ENCODE data around the gene MCRS1. TPM values are rescaled to one million over a fixed set of nuclear protein-coding genes. Genes with fewer than 3 reads are reported as not detected.

The MCRS1 gene
- total and polyA plus RNA-seq, 4 donors: 35.6 to 55.8 (median 49.0) TPM

DNA sequence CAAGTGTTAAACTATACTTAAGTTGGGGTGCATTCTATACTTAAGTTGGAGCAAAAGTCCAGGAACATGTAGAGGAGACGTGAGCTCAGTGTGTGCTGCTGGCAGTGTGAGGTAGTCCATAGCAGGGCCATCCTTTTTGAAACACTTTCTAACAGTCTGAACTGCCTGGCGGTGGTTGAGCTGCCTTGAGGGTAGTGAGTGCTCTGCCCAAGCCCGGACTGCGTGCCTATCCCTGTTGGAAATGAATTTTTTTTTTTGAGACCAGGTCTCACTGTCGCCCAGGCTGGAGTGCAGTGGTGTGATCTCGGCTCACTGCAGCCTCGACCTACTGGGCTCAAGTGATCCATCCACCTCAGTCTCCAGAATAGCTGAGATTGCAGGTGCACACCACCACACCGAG lies 15.0 kb downstream of the MCRS1 start:
- ATAC-seq (ENCODE audit: insufficient read depth, low FRiP score) (no peak), DNase-seq (no peak)
- WGBS, 2 donors: 87 to 90% methylated on average over 8 of the region's 8 CpGs
- no peak for TF ChIP-seq CTCF (IDR thresholded peaks at IDR 0.05; ENCODE audit: control extremely low read depth, extremely low read depth)
- no peak overlapping the region for H3K9ac ChIP-seq (ENCODE audit: insufficient read depth in 1 of 2, low read length in 2 of 2)
- H3K27ac ChIP-seq (ENCODE audit: low read depth in 1 of 2, low read length in 1 of 2): no peak overlapping the region
- peaks cover 0 to 5% (median 0%) of the 10 kb centered on the region in 3 donors for H3K27me3 ChIP-seq (ENCODE audit: control insufficient read depth in 3 of 3, insufficient read depth in 3 of 3, low read length in 2 of 3)
- H3K4me3 ChIP-seq: no peak overlapping the region
- peaks cover 0 to 14% (median 7%) of the 10 kb centered on the region in 5 donors for H3K4me1 ChIP-seq (ENCODE audit: control insufficient read depth in 5 of 5, insufficient read depth in 5 of 5, low read length in 5 of 5)
- peaks cover 0 to 19% (median 2%) of the 10 kb centered on the region in 4 donors for H3K36me3 ChIP-seq (ENCODE audit: control insufficient read depth in 4 of 4, insufficient read depth in 4 of 4, low read length in 4 of 4)
- H3K9me3 ChIP-seq (ENCODE audit: control insufficient read depth in 4 of 4, insufficient read depth in 3 of 4, low read length in 3 of 4): no peaks in the 10 kb centered on the region

GRCh38 chr12:49552425-49552824 lies 15.5 kb downstream of the MCRS1 start:
- H3K4me3 ChIP-seq: no peak overlapping the region
- peaks cover 0 to 7% (median 0%) of the 10 kb centered on the region in 3 donors for H3K27me3 ChIP-seq (ENCODE audit: control insufficient read depth in 3 of 3, insufficient read depth in 3 of 3, low read length in 2 of 3)
- H3K27ac ChIP-seq (ENCODE audit: low read depth in 1 of 2, low read length in 1 of 2): no peak overlapping the region
- H3K4me1 ChIP-seq (ENCODE audit: control insufficient read depth in 5 of 5, insufficient read depth in 5 of 5, low read length in 5 of 5): peaks cover 0 to 14% (median 7%) of the 10 kb centered on the region in 5 donors
- WGBS, 2 donors: 35 to 50% methylated on average over 9 of the region's 9 CpGs
- TF ChIP-seq CTCF (IDR thresholded peaks at IDR 0.05; ENCODE audit: control extremely low read depth, extremely low read depth): no peak
- ATAC-seq (ENCODE audit: insufficient read depth, low FRiP score): no peak
- no peak for DNase-seq
- peaks cover 0 to 15% (median 2%) of the 10 kb centered on the region in 4 donors for H3K36me3 ChIP-seq (ENCODE audit: control insufficient read depth in 4 of 4, insufficient read depth in 4 of 4, low read length in 4 of 4)
- no peaks in the 10 kb centered on the region for H3K9me3 ChIP-seq (ENCODE audit: control insufficient read depth in 4 of 4, insufficient read depth in 3 of 4, low read length in 3 of 4)
- H3K9ac ChIP-seq (ENCODE audit: insufficient read depth in 1 of 2, low read length in 2 of 2): no peak overlapping the region

DNA sequence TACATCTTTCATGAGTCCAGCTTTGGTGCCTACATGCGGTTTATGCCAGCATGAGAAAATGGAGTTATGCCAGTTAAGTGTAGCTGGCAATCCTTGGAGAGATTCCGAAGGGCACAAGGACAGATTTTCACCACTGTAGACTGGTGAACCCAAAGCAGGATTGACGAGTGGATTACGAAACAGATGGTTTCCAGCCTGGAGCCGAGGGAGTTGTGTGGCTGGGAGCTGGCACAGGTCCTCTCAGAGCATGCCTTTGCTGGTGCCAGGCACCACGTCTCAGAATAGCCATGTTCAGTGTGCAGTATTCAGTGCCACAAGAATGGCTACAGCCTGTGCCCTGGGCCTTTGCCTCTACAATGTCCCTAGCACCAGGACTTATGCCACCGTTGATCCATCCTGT lies 15.9 kb downstream of the MCRS1 start:
- H3K9ac ChIP-seq (ENCODE audit: insufficient read depth in 1 of 2, low read length in 2 of 2): no peak overlapping the region
- peaks cover 0 to 7% (median 2%) of the 10 kb centered on the region in 3 donors for H3K27me3 ChIP-seq (ENCODE audit: control insufficient read depth in 3 of 3, insufficient read depth in 3 of 3, low read length in 2 of 3)
- peaks cover 0 to 11% (median 2%) of the 10 kb centered on the region in 4 donors for H3K36me3 ChIP-seq (ENCODE audit: control insufficient read depth in 4 of 4, insufficient read depth in 4 of 4, low read length in 4 of 4)
- no peaks in the 10 kb centered on the region for H3K9me3 ChIP-seq (ENCODE audit: control insufficient read depth in 4 of 4, insufficient read depth in 3 of 4, low read length in 3 of 4)
- DNase-seq (no peak), ATAC-seq (ENCODE audit: insufficient read depth, low FRiP score) (no peak)
- H3K4me3 ChIP-seq: no peak overlapping the region
- H3K27ac ChIP-seq (ENCODE audit: low read depth in 1 of 2, low read length in 1 of 2): peak overlapping the region in 1 of 2 donors; percentile 24
- peaks cover 0 to 14% (median 7%) of the 10 kb centered on the region in 5 donors for H3K4me1 ChIP-seq (ENCODE audit: control insufficient read depth in 5 of 5, insufficient read depth in 5 of 5, low read length in 5 of 5)
- no peak for TF ChIP-seq CTCF (IDR thresholded peaks at IDR 0.05; ENCODE audit: control extremely low read depth, extremely low read depth)
- WGBS, 2 donors: 56% methylated on average over 7 of the region's 7 CpGs

DNA sequence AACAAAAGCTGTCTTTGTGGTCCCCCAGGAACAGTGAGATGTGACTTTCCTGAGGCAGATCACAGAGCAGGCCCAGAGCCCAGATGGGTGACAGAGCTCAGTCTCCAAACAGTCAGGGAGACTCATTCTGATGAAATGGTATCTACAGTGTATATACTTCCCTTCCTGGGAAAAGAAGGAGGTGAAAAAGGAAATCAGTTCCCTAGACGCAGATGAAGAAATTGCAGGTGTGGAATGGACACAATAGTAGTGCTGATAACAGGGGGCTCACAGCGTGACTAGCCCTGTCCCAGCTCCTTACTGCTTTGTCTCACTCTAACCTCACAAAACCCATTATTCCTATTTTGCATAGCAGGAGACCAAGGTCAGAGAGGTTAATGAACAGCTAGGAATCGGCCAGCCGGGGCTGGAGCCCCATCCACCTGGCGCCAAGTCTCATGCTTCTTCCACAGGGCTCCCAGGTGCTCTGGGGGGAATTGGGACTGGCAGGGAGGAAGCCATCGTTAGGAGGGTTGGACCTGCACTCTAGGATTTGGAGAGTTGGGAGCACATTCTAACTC lies 17.2 kb downstream of the MCRS1 start:
- 84% methylated on average over 6 of the region's 6 CpGs for WGBS, 2 donors
- no peak for ATAC-seq (ENCODE audit: insufficient read depth, low FRiP score)
- TF ChIP-seq CTCF (IDR thresholded peaks at IDR 0.05; ENCODE audit: control extremely low read depth, extremely low read depth): no peak
- no peak overlapping the region for H3K9ac ChIP-seq (ENCODE audit: insufficient read depth in 1 of 2, low read length in 2 of 2)
- DNase-seq: no peak
- no peak overlapping the region for H3K4me3 ChIP-seq
- H3K4me1 ChIP-seq (ENCODE audit: control insufficient read depth in 5 of 5, insufficient read depth in 5 of 5, low read length in 5 of 5): peaks cover 0 to 14% (median 7%) of the 10 kb centered on the region in 5 donors
- H3K9me3 ChIP-seq (ENCODE audit: control insufficient read depth in 4 of 4, insufficient read depth in 3 of 4, low read length in 3 of 4): no peaks in the 10 kb centered on the region
- H3K27me3 ChIP-seq (ENCODE audit: control insufficient read depth in 3 of 3, insufficient read depth in 3 of 3, low read length in 2 of 3): peaks cover 0 to 15% (median 5%) of the 10 kb centered on the region in 3 donors
- H3K36me3 ChIP-seq (ENCODE audit: control insufficient read depth in 4 of 4, insufficient read depth in 4 of 4, low read length in 4 of 4): no peaks in the 10 kb centered on the region
- H3K27ac ChIP-seq (ENCODE audit: low read depth in 1 of 2, low read length in 1 of 2): no peak overlapping the region

Measured in lung (tissue), 12 donors.